BLaER1 (cell line): ENCODE data around the gene PRR12.

Experiments
- H3K27ac ChIP-seq: shearing (Covaris generic); formaldehyde crosslinking; 2 replicates; pipeline ENCODE4 v1.8.1; 2022
- H3K27me3 ChIP-seq: shearing (Covaris generic); formaldehyde crosslinking; 2 replicates; pipeline ENCODE4 v1.8.1; 2022
- H3K36me3 ChIP-seq: shearing (Covaris generic); formaldehyde crosslinking; 2 replicates; pipeline ENCODE4 v1.8.1; 2022
- H3K4me1 ChIP-seq: shearing (Covaris generic); formaldehyde crosslinking; 2 replicates; pipeline ENCODE4 v1.8.1; 2022
- H3K4me2 ChIP-seq: shearing (Covaris generic); formaldehyde crosslinking; 2 replicates; pipeline ENCODE4 v1.8.1; 2022
- H3K4me3 ChIP-seq: shearing (Covaris generic); formaldehyde crosslinking; 2 replicates; pipeline ENCODE4 v1.8.1; 2022
- H3K9ac ChIP-seq: shearing (Covaris generic); formaldehyde crosslinking; 2 replicates; pipeline ENCODE4 v1.8.1; 2022
- H3K9me3 ChIP-seq: shearing (Covaris generic); formaldehyde crosslinking; 2 replicates; pipeline ENCODE4 v1.8.1; 2022
- H4K20me1 ChIP-seq: shearing (Covaris generic); formaldehyde crosslinking; 2 replicates; pipeline ENCODE4 v1.8.1; 2022
- Cebpa-rat ChIP-seq: shearing (Covaris generic); IDR thresholded peaks from 2 replicates; pipeline ENCODE4 v1.8.1; 2022

The PRR12 gene

DNA sequence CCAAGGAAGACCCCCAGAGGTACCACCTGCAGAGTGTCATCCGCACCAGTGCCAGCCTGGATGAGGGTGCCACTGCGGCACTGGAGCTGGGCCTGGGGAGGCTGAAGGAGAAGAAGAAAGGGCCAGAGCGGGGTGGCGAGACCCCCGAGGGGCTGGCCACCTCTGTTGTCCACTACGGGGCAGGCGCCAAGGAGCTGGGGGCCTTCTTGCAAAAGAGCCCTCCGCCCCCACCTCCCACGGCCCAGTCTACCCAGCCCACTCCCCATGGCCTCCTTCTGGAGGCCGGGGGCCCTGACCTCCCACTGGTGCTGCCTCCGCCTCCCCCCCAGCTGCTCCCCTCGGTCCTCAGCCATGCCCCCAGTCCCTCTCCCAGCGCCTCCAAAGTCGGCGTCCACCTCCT lies 5.4 kb downstream of the PRR12 start:
- no peak for TF ChIP-seq Cebpa-rat
- no peak overlapping the region for H3K27ac ChIP-seq
- peaks cover 15% of the 10 kb centered on the region for H3K4me1 ChIP-seq
- H3K27me3 ChIP-seq = no peaks in the 10 kb centered on the region
- H3K4me2 ChIP-seq = no peak overlapping the region
- no peaks in the 10 kb centered on the region for H3K9me3 ChIP-seq
- H3K4me3 ChIP-seq = no peak overlapping the region
- H3K9ac ChIP-seq = no peak overlapping the region
- peaks cover 73% of the 10 kb centered on the region for H3K36me3 ChIP-seq
- H4K20me1 ChIP-seq = peaks cover 92% of the 10 kb centered on the region

DNA sequence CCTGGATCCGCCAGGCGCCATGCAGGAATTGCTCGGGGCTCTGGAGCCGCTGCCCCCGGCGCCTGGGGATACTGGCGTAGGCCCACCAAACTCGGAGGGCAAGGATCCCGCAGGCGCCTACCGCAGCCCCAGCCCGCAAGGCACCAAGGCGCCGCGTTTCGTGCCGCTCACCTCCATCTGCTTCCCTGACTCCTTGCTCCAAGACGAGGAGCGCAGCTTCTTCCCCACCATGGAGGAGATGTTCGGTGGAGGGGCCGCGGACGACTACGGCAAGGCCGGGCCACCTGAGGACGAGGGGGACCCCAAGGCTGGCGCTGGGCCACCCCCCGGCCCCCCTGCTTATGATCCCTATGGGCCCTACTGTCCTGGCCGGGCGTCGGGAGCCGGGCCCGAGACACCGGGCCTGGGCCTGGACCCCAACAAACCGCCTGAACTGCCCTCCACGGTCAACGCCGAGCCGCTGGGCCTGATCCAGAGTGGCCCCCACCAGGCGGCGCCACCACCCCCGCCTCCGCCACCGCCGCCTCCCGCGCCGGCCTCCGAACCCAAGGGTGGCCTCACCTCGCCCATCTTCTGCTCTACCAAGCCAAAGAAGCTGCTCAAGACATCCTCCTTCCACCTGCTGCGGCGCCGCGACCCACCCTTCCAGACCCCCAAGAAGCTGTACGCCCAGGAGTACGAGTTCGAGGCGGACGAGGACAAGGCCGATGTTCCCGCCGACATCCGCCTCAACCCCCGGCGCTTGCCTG lies 6.1 kb downstream of the PRR12 start:
- peaks cover 15% of the 10 kb centered on the region for H3K4me1 ChIP-seq
- H3K4me3 ChIP-seq = no peak overlapping the region
- H4K20me1 ChIP-seq = peaks cover 95% of the 10 kb centered on the region
- TF ChIP-seq Cebpa-rat = no peak
- H3K4me2 ChIP-seq = no peak overlapping the region
- no peak overlapping the region for H3K27ac ChIP-seq
- no peaks in the 10 kb centered on the region for H3K9me3 ChIP-seq
- no peaks in the 10 kb centered on the region for H3K27me3 ChIP-seq
- peaks cover 80% of the 10 kb centered on the region for H3K36me3 ChIP-seq
- H3K9ac ChIP-seq = no peak overlapping the region

DNA sequence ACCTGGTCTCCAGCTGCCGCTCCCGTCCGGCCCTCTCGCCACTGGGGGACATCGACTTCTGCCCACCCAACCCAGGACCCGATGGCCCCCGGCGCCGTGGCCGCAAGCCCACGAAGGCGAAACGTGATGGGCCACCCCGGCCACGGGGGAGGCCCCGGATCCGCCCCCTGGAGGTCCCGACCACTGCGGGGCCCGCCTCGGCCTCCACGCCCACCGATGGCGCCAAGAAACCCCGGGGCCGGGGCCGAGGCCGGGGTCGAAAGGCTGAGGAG lies 6.7 kb downstream of the PRR12 start:
- Histone ChIP-seq H3K4me1 (peaks cover 10% of the 10 kb centered on the region), H3K9me3 (no peaks in the 10 kb centered on the region), H3K4me2 (no peak overlapping the region), H3K27ac (no peak overlapping the region), H3K27me3 (no peaks in the 10 kb centered on the region), H4K20me1 (peaks cover 95% of the 10 kb centered on the region), H3K4me3 (no peak overlapping the region), H3K36me3 (peaks cover 85% of the 10 kb centered on the region), H3K9ac (no peak overlapping the region)
- no peak for TF ChIP-seq Cebpa-rat

DNA sequence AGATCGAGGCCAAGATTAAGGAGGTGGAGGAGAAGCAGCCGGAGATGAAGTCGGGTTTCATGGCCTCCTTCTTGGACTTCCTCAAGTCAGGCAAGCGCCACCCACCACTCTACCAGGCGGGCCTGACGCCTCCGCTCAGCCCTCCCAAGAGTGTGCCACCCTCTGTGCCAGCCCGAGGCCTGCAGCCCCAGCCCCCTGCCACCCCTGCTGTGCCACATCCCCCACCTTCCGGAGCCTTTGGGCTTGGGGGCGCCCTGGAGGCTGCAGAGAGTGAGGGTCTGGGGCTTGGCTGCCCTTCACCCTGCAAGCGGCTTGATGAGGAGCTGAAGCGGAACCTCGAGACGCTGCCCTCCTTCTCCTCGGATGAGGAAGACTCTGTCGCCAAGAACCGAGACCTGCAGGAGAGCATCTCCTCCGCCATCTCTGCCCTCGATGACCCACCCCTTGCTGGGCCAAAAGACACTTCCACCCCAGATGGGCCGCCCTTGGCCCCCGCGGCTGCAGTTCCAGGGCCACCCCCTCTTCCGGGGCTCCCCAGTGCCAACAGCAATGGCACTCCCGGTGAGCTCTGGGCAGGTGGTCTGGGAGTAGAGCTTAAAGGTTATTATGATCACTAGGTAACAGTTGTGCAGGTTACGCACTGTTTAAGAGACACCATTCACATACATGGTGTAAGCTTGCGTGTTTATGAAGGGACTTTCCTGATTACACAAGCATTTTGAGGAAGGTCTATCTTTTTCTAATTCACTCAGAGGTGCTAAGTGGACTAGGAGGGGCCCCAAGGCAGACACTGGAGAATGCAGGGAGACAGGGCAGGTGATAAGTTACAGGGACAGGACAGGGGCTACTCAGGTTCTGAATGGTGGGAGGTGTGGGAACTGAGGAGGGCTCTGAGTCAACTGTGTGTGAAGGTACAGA lies 8.7 kb downstream of the PRR12 start:
- Histone ChIP-seq H3K9me3 (no peaks in the 10 kb centered on the region), H3K4me3 (no peak overlapping the region), H3K4me2 (no peak overlapping the region), H3K27me3 (no peaks in the 10 kb centered on the region), H3K36me3 (peaks cover 96% of the 10 kb centered on the region), H3K4me1 (no peaks in the 10 kb centered on the region), H4K20me1 (peaks cover 96% of the 10 kb centered on the region), H3K9ac (no peak overlapping the region), H3K27ac (no peak overlapping the region)
- no peak for TF ChIP-seq Cebpa-rat

DNA sequence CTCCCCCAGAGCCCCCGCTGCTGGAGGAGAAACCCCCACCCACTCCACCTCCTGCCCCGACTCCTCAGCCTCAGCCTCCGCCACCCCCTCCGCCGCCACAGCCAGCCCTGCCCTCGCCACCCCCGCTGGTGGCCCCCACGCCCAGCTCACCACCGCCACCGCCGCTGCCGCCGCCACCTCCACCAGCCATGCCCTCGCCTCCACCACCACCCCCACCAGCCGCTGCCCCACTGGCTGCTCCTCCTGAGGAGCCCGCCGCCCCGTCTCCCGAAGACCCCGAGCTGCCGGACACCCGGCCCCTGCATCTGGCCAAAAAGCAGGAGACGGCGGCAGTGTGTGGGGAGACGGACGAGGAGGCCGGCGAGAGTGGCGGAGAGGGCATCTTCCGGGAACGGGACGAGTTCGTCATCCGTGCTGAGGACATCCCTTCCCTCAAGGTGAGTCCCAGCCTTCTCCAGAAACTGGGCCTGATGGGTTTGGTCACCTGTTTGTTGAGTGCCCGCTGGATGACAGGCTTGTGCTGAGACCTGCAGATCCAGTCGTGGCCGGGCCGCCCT lies 10.6 kb downstream of the PRR12 start:
- Histone ChIP-seq H3K4me2 (no peak overlapping the region), H3K4me3 (no peak overlapping the region), H3K9me3 (no peaks in the 10 kb centered on the region), H3K27ac (no peak overlapping the region), H4K20me1 (peaks cover 100% of the 10 kb centered on the region), H3K4me1 (no peaks in the 10 kb centered on the region), H3K9ac (no peak overlapping the region), H3K27me3 (no peaks in the 10 kb centered on the region), H3K36me3 (peaks cover 100% of the 10 kb centered on the region)
- TF ChIP-seq Cebpa-rat = no peak

DNA sequence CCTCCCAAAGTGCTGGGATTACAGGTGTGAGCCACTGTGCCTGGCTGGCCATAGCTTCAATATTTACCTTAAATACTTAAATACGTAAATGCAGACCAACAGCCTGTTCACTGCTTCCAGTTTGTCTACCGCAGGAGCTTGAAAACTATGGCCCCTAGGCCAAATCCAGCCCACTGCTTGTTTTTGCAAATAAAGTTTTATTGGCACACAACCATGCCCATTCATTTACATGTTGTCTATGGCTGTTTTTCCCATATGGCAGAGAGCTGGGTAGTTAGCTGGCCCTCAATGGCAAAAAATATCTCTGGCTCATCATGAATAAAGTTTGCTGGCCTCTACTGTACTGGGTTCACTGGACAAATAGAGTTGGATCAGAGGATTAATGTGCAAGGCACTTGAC lies 11.8 kb downstream of the PRR12 start:
- no peak for TF ChIP-seq Cebpa-rat

DNA sequence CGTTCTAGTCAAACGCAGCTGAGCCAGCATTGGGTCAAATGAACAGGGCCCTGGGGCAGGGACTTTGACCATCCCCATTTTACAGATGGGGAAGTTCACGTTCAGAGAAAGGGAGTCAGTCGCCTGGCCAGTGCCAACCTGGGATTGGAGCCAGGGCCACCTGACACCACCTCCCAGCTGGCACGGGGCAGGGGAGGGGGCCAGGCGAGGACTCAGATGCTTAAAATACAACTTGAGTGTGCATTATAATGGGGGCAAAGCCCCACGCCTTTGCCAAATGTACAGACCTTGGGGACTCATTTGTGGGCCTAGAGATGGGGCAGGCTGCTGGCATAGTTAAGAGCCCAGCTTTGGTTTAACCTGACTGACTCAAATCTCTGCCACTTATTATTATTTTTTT lies 14.6 kb downstream of the PRR12 start:
- H3K4me2 ChIP-seq = no peak overlapping the region
- H3K27me3 ChIP-seq = no peaks in the 10 kb centered on the region
- H3K27ac ChIP-seq = no peak overlapping the region
- H3K4me3 ChIP-seq = no peak overlapping the region
- no peak overlapping the region for H3K9ac ChIP-seq
- peaks cover 100% of the 10 kb centered on the region for H4K20me1 ChIP-seq
- no peaks in the 10 kb centered on the region for H3K9me3 ChIP-seq
- no peak for TF ChIP-seq Cebpa-rat
- H3K36me3 ChIP-seq = peaks cover 100% of the 10 kb centered on the region
- H3K4me1 ChIP-seq = no peaks in the 10 kb centered on the region

More for the DNA sequence above, 11.8 kb downstream of the PRR12 start:
- Histone ChIP-seq H3K9ac (no peak overlapping the region), H4K20me1 (peaks cover 100% of the 10 kb centered on the region), H3K36me3 (peaks cover 100% of the 10 kb centered on the region), H3K4me3 (no peak overlapping the region), H3K27ac (no peak overlapping the region), H3K4me1 (no peaks in the 10 kb centered on the region), H3K9me3 (no peaks in the 10 kb centered on the region), H3K27me3 (no peaks in the 10 kb centered on the region), H3K4me2 (no peak overlapping the region)

DNA sequence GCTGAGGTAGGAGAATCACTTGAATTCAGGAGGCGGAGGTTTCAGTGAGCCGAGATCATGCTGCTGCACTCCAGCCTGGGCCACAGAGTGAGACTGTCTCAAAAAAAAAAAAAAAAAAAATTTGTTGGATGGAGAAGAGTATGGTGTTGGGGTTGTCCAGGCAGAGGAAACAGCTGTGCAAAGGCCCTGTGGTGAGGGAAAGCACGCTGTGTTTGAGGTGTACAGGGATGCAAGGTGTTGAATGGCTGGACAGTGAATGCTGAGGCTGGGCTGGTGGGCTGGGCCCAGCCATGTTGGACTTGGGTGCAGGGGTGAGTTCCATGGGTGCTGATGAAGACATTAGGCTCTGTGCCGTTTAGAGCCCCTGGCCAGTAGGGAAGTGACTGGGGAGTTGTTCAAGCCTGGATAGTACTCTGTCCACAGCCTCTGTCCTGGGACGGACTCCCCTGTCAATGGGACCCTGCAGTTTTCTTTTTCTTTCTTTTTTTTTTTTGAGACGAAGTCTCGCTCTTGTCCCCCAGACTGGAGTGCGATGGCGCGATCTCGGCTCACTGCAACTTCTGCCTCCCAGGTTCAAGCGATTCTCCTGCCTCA lies 18.6 kb downstream of the PRR12 start:
- Histone ChIP-seq H4K20me1 (peaks cover 100% of the 10 kb centered on the region), H3K27me3 (no peaks in the 10 kb centered on the region), H3K9ac (no peak overlapping the region), H3K36me3 (peaks cover 96% of the 10 kb centered on the region), H3K27ac (no peak overlapping the region), H3K4me2 (no peak overlapping the region), H3K9me3 (no peaks in the 10 kb centered on the region), H3K4me3 (no peak overlapping the region), H3K4me1 (no peaks in the 10 kb centered on the region)
- TF ChIP-seq Cebpa-rat = no peak

DNA sequence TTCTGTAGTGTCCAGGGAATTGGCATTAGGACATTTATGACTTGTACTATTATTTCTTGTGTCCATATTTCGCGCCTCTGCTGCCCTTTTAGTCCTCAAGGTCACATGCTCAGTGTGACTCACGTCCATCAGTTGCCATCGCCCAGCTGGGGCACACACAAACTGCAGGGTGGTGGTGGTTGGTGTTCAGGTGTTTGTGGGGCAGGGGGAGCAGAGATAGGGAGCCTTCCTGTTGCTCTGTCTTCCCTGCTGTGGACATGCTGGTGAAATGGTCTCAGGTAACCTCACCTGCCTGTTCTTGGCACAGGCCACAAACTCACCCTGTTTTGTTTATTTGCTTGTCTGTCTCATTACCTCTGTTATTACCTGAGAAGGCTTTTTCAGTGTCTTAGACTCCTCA lies 22.4 kb downstream of the PRR12 start:
- Histone ChIP-seq H3K36me3 (peaks cover 96% of the 10 kb centered on the region), H3K4me3 (no peak overlapping the region), H3K4me1 (no peaks in the 10 kb centered on the region), H3K27me3 (no peaks in the 10 kb centered on the region), H3K9ac (no peak overlapping the region), H3K9me3 (peaks cover 13% of the 10 kb centered on the region; the same call in 1 of the 2 replicates), H3K4me2 (no peak overlapping the region), H3K27ac (no peak overlapping the region), H4K20me1 (peaks cover 86% of the 10 kb centered on the region)
- TF ChIP-seq Cebpa-rat = no peak
